HTERT RPE-1 (cell line): ENCODE measurements around the gene KRTAP12-4.
"Not testable (repeated sequence)": the region's sequence is repeated elsewhere in the genome, so short reads cannot be mapped to it uniquely, and the experiment has no call there.

Source experiments
- in situ Hi-C: fragments of 300-500 bp; cut with MboI; formaldehyde crosslinking; loops from 4 replicates; pipeline ENCODE4 v1.14.3; 2020; ENCODE audit warnings: low sequenced_read_pairs

The KRTAP12-4 gene

GRCh38 chr21:44687671-44688070 is 33.2 kb upstream of the KRTAP12-4 start:
- in situ Hi-C loops, result no loop called here

DNA sequence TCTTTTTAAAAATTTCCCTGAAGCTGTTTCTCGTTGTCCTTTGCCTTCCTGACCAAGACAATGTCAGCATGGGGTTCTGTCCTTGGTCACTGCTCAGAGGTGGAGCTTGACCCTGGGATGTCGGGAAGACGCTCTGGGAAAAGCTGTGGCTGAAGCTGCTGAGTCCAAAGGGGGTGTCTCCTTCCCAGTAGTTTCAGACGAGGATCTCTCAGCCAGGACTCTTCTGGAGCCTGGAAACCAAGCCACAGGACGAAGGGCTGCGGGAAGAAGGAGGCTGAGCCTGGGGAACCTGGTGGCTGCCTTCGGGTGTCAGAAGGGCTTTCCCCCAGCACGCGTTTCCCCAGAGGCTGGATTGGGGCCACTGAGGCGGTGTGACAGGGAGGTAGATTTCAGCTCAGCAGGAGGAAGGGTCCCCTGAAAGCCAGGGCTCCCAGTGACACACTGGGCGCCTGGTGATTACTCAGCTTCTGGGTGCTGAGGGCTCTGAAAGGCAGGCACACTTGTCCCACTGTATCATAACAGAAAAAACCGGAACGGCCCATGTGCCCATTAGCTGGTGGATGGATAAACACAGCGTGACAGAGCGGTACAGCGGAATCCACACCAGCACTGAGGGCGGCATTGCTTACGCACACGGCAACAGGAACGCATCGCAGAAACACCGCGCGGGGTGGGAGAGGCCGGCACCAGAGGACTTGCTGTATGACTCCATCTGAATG is 32.5 kb upstream of the KRTAP12-4 start:
- in situ Hi-C loops, result no loop called here

- in situ Hi-C loops, result no loop called here
These were observed 31.7 kb upstream of the KRTAP12-4 start for GRCh38 chr21:44686000-44686781.

DNA sequence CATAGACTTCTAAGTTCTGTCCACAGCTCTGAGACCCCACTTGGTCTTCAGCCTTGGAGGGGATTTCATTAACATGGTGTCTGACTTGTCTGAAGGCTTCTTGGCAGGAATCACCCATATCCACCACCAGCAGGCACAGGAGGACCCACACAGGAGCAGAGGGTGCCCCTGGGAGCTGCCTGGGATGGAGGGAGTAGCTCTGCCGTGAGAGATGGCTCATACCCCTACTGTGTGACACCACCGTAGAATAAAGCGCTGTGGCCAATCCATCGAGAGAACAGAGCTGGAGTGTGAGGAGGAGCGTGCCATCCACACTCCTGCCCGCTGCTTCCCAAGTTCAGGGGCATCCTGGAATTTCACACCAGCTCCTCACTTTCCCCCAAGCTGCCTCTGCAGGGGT is 30.6 kb upstream of the KRTAP12-4 start:
- in situ Hi-C loops, result not testable (repeated sequence)

- in situ Hi-C loops, result no loop called here
These were observed 30.0 kb upstream of the KRTAP12-4 start for GRCh38 chr21:44684483-44684882.

DNA sequence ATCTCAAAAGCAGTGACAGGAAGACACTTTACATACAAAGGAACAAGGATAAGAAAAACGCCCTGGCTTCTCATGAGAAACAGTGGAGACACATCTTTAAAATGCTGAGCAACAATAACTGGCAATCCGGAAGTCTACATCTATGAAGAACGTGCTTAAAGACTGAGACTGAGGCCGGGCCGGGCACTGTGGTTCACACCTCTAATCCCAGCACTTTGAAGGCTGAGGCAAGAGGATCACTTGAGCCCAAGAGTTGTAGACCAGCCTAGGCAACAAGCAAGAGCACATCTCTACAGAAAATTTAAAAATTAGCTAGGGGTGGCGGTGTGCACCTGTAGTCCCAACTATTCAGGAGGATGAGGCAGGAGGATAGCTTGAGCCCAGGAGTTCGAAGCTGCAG is 29.6 kb upstream of the KRTAP12-4 start:
- in situ Hi-C loops, result no loop called here

DNA sequence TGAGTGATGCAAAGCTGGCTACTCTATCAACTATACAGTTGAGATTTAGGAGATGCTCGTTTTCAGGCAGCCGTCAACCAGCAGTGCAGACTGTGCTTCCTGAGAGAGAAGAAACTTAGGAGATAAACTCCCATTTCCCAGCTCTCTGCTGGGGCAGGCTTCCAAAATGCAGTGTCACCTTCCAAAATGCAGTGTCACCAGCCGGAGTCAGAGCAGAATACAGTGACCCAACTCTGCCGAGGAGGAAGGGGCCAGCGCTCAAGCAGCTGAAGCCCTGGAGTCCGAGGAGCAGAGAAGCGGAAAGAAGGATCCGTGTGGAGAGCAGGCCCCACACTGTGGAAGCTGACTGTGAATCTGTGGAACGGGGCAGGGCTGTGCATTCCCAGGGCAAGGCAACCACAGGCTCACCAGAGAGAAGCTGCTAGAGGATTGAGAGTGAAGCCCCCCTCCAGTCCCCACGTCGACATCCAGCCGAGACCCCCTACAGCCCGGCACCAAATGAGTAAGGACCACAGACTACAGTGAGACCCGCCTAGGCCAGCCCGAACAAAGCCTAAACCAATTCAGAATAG is 28.2 kb upstream of the KRTAP12-4 start:
- in situ Hi-C loops, result no loop called here

DNA sequence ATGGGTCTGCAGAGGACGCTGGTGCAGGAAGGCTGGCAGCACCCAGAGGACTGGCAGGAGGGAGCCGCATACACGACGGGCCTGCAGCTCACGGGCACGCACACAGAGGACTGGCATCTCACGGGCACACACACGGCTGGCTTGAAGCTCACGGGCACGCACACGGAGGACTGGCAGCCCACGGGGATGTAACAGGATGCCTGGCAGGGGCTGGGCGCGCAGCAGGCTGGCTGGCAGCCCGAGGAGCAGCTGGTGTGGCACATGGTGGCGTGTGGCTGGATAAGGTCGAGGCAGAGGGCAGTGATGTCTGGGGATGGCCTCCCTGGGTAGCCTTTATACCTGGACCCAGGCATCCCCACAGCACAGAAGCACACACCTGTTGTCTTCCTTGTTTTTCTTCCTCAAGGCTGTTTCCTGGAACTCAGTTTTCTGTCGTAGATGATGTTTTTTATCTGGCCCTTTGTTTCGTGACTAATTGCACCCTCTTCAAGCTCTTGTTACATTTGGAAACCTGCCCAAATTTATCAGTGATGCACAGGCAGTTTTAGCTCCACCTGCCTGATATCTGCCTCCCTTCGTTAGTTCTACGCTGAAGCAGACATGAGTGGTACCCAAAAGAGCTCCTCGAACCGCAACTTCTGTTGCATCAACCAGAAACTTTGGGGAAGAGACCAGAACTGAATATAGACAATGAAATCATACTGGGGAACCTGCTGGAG is 27.6 kb upstream of the KRTAP12-4 start, which contains the start of gene KRTAP12-1:
KRTAP12-1 (minus strand) TSS at position 303 of the 719 bp plus-strand sequence; CDS start at position 263, 40 bp downstream.
- in situ Hi-C loops, result no loop called here

DNA sequence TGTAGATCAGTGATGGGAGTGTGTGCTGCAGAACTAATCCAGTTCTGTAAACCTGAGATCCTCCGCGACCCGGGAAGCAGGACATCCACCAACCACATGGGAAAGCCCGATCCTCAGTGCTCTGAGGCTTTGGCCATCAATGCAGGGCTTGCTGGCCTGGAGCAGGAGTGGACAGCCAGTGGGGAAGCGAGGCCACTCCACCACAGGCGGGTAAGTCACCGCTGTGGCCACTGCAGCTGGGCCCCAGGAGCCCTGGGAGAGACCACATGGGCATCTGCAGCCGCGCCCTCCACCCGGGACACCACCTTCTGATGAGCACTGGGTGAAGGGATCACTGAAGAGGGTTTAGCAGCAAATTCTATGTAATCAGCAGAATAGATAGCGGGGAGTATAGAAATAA is 26.7 kb upstream of the KRTAP12-4 start:
- in situ Hi-C loops, result no loop called here

GRCh38 chr21:44677881-44678280 is 23.4 kb upstream of the KRTAP12-4 start:
- in situ Hi-C loops, result no loop called here

DNA sequence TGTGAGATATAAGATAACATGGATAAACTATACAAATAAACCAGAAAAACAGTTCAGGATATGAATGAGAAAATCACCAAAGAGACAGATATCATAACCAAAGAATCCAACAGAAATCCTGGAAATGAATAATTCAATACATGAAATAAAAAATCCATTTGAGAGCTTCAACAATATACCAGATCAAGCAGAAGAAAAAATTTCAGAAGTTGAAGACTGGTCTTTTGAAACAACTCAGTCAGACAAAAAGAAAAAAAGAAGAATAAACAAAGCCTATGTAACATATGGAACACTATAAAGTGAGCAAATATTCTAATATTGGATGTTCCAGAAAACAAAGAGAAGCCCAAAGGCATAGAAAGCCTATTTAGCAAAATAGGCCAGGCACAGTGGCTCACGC is 17.5 kb upstream of the KRTAP12-4 start:
- in situ Hi-C loops, result no loop called here

GRCh38 chr21:44670642-44671432 is 16.4 kb upstream of the KRTAP12-4 start:
- in situ Hi-C loops, result no loop called here

GRCh38 chr21:44667612-44668011 is 13.2 kb upstream of the KRTAP12-4 start:
- in situ Hi-C loops, result no loop called here

- in situ Hi-C loops, result no loop called here
These were observed 12.2 kb upstream of the KRTAP12-4 start, which contains the start of gene KRTAP12-2 for GRCh38 chr21:44666401-44667320. Gene KRTAP12-2, minus strand, starts transcription at chr21:44666927. Its CDS starts 41 bp downstream, at chr21:44666886.

DNA sequence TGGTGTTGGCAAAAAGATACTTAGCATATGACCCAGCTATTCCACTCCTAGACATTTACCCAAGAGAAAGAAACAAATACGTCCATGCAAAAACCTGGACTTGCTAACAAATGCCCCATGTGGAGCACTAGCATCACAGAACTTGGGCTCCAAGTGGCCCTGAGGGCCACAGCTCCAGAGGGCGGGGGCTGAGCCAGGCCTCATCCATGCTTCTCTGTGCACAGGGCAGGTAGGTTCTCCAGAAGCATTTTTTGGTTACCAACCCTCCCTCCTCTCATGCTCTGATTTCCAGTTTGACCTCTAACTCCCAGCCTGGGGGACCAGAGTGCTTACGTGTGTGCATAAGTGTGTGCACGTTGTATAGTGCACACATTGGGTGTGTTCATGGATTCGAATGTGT is 10.2 kb upstream of the KRTAP12-4 start:
- in situ Hi-C loops, result no loop called here

- in situ Hi-C loops, result not testable (repeated sequence)
These were observed 7.1 kb upstream of the KRTAP12-4 start for GRCh38 chr21:44661567-44661966.

DNA sequence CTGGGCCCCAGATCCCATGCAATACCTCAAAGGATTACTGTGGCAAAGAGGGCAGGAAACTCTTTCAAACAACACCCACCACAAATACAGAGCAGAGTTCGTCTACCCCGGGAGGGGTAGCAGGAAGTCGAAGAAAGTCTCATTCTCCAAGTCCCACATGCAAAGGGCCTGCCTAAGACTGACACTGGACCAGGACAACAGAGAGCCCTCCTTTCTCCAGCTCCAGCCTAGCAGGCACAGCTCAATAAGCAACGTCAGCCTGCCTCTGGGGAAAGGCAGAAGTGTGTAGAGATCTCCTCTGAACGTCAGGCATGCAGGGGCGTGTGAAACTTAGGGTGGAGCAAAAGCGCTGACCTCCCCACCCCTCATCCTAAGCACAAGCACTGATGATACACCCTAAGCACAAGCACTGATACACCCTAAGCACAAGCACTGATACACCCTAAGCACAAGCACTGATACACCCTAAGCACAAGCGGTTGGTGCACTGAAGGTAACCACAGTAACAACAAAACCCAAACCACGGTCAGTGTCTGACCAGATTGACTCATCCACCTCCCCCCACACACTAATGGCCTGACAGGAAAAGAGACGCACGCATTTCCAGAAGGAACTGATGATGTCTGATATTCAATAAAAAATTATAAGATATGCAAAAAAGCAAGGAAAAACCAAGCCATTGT is 4.6 kb upstream of the KRTAP12-4 start:
- in situ Hi-C loops, result no loop called here

GRCh38 chr21:44658541-44658910 is 4.1 kb upstream of the KRTAP12-4 start:
- in situ Hi-C loops, result no loop called here
